Pancreas (tissue), 10 donors: ENCODE measurements around the gene GTPBP4. TPM values are rescaled to one million over a fixed set of nuclear protein-coding genes. Genes with fewer than 3 reads are reported as not detected.

Experiments
- ATAC-seq, 4 donors: fragments of 200-7000 bp; cut with Tn5 transposase; one replicate each; pipeline versions ENCODE4 v1.8.0 to v1.9.1; 2020; ENCODE audit warnings: mild to moderate bottlenecking in 4 of 4, moderate library complexity in 4 of 4
- DNase-seq, 6 donors: peaks; one replicate each; pipeline ENCODE4 v3.0.0-alpha.2; 2020
- FAIRE-seq: peaks from 2 replicates; lab custom pipeline; 2012; peaks lifted over from hg19 to GRCh38; lab: Jason Lieb, UNC
- H3K27ac ChIP-seq, 4 donors: fragments of 200-600 bp; sonication (generic); 1 replicate in 3 of 4; 2 replicates in 1 of 4; pipeline versions ENCODE4 v1.5.0 to v1.8.0; 2020
- H3K27me3 ChIP-seq, 4 donors: fragments of 200-600 bp; one replicate each; pipeline ENCODE4 v1.8.0; 2021
- H3K36me3 ChIP-seq, 3 donors: fragments of 200-600 bp; sonication (generic) in 1 of 3; one replicate each; pipeline versions ENCODE4 v1.5.0 to v1.8.0; 2020 to 2021
- H3K4me1 ChIP-seq, 3 donors: fragments of 200-600 bp; one replicate each; pipeline ENCODE4 v1.8.0; 2021
- H3K4me3 ChIP-seq, 4 donors: fragments of 200-600 bp; sonication (generic) in 2 of 4; one replicate each; pipeline versions ENCODE4 v1.5.0 to v1.8.0; 2020 to 2021
- H3K9me3 ChIP-seq, 4 donors: fragments of 200-600 bp; one replicate each; pipeline ENCODE4 v1.8.0; 2021
- WGBS, 2 donors: extraction: QIAGEN DNeasy Blood & Tissue Kit; methylation state at CpG; one replicate each; pipeline ENCODE4 v1.1.7; 2013; 5-methylcytosine and 5-hydroxymethylcytosine counted together
- intact Hi-C, 3 donors: fragments of 100-400 bp; cut with DNase I; formaldehyde crosslinking; loops; one replicate each; pipeline versions ENCODE4 v1.11.1 to v1.14.2; 2022
- polyA plus RNA-seq, 2 donors: library from polyadenylated mRNA; stranded (reverse); fragments of 200-250 nt; gene quantifications; one replicate each; pipeline ENCODE4 v1.2.3, GENCODE V29; 2013
- total RNA-seq, 6 donors: library from RNA; stranded (reverse); fragmentation: NEBNext Ultra II Directional in 4 of 6; extraction: Animal tissue kit (Norgen Biotek cat#: 25700) in 4 of 6; gene quantifications; one replicate each; pipeline versions ENCODE4 v1.2.1 to v1.2.4, GENCODE V29; 2021 to 2023
- TF ChIP-seq, protein P1 (sequence below), 4 donors: fragments of 200-600 bp; sonication (generic) in 3 of 4; IDR thresholded peaks; one replicate each; pipeline versions ENCODE4 v1.5.0 to v1.8.0; 2021; ENCODE audit warnings: antibody characterized with exemption in 4 of 4
- donor health status: healthy with polysubstance abuse.
- donor health status: DM: no; HTN: no; CAD: no; lungs with moderate emphysema.
- donor health status: DM: no; HTN: no; CAD: no.
- donor health status: control.
- donor health status: control.
- donor health status: Bipolar disorder and iron deficiency.
- donor health status: DM: yes; HTN: yes; CAD: no.
- donor health status: DM: no; HTN: no; CAD: no.
- donor health status: DM: no; HTN: no; CAD: no.
- donor health status: DM: yes; HTN: yes; CAD: no.

The GTPBP4 gene
- total and polyA plus RNA-seq, 8 donors: 6.9 to 18.4 (median 15.8) TPM

GRCh38 chr10:964988-965417 is 23.2 kb upstream of the GTPBP4 start:
- no peaks in the 10 kb centered on the region for H3K4me1 ChIP-seq
- ATAC-seq: no peak
- TF ChIP-seq, protein P1, sequence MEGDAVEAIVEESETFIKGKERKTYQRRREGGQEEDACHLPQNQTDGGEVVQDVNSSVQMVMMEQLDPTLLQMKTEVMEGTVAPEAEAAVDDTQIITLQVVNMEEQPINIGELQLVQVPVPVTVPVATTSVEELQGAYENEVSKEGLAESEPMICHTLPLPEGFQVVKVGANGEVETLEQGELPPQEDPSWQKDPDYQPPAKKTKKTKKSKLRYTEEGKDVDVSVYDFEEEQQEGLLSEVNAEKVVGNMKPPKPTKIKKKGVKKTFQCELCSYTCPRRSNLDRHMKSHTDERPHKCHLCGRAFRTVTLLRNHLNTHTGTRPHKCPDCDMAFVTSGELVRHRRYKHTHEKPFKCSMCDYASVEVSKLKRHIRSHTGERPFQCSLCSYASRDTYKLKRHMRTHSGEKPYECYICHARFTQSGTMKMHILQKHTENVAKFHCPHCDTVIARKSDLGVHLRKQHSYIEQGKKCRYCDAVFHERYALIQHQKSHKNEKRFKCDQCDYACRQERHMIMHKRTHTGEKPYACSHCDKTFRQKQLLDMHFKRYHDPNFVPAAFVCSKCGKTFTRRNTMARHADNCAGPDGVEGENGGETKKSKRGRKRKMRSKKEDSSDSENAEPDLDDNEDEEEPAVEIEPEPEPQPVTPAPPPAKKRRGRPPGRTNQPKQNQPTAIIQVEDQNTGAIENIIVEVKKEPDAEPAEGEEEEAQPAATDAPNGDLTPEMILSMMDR (IDR thresholded peaks at IDR 0.05): no peak
- 87 to 90% methylated on average over 20 of the region's 20 CpGs for whole genome bisulfite sequencing, 2 donors
- H3K36me3 ChIP-seq: no peaks in the 10 kb centered on the region
- intact Hi-C loops: no loop called here
- FAIRE-seq: no peak
- no peak overlapping the region for H3K27ac ChIP-seq
- no peak overlapping the region for H3K4me3 ChIP-seq
- H3K27me3 ChIP-seq: no peaks in the 10 kb centered on the region
- H3K9me3 ChIP-seq: no peaks in the 10 kb centered on the region
- no peak for DNase-seq

DNA sequence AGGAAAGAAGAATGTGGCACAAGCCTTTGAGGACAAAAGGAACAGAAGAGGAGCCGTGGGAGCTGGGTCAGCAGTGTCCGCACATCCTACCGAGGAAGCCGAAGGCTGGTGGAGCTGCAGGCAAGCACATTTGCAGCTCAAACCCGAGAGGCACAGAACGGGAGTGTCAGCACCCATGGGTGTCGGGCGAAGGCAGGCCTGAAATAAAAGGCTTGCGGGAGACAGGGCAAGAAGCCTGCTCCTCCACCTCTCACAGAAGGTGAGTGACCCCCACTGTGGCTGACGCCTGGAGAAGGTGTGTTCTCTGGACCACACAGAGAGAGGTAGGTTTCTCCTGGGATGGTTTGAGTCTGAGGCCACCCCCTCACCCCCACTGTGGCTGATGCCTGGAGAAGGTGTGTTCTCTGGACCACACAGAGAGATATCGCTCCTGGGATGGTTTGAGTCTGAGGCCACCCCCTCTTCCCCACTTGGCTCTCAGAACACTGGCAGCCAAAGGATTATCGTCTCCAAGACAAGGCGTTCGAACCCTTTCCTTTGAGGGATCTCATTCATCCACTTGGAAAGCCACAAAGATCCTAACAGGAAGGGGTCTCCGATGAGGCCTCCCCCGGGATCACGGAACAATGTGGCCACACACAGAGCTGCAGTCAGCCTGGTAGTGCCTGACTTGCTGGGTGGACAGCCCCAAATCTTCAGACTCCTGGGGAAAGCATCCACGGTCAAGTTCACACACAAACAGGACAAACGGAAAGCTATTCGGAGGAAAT is 21.6 kb upstream of the GTPBP4 start:
- no peak for ATAC-seq
- FAIRE-seq: no peak
- H3K4me3 ChIP-seq: no peak overlapping the region
- no peaks in the 10 kb centered on the region for H3K36me3 ChIP-seq
- no peaks in the 10 kb centered on the region for H3K27me3 ChIP-seq
- DNase-seq: no peak
- WGBS, 2 donors: 85 to 90% methylated on average over 20 of the region's 20 CpGs
- intact Hi-C loops: no loop called here
- peaks cover 7 to 11% (median 8%) of the 10 kb centered on the region in 3 donors for H3K4me1 ChIP-seq
- H3K9me3 ChIP-seq: no peaks in the 10 kb centered on the region
- no peak overlapping the region for H3K27ac ChIP-seq
- TF ChIP-seq, protein P1 (IDR thresholded peaks at IDR 0.05): no peak

- TF ChIP-seq, protein P1 (IDR thresholded peaks at IDR 0.05): no peak
- H3K27ac ChIP-seq: no peak overlapping the region
- no peaks in the 10 kb centered on the region for H3K36me3 ChIP-seq
- no peaks in the 10 kb centered on the region for H3K9me3 ChIP-seq
- no peak overlapping the region for H3K4me3 ChIP-seq
- WGBS, 2 donors: 85 to 87% methylated on average over 17 of the region's 17 CpGs
- H3K4me1 ChIP-seq: peaks cover 7 to 11% (median 8%) of the 10 kb centered on the region in 3 donors
- ATAC-seq (no peak), FAIRE-seq (no peak), DNase-seq (no peak)
- no peaks in the 10 kb centered on the region for H3K27me3 ChIP-seq
- intact Hi-C loops: no loop called here
Observed at GRCh38 chr10:968546-969199, 19.6 kb upstream of the GTPBP4 start.

- Histone ChIP-seq H3K27ac (peak overlapping the region in 1 of 4 donors; percentile 77), H3K4me3 (no peak overlapping the region), H3K27me3 (no peaks in the 10 kb centered on the region), H3K9me3 (no peaks in the 10 kb centered on the region), H3K4me1 (peaks cover 7 to 11% (median 8%) of the 10 kb centered on the region in 3 donors), H3K36me3 (no peaks in the 10 kb centered on the region)
- ATAC-seq (peak in 3 of 4 donors; percentile 1 to 4 (median 3)), DNase-seq (no peak), FAIRE-seq (no peak)
- TF ChIP-seq, protein P1 (IDR thresholded peaks at IDR 0.05): no peak
- intact Hi-C loops: no loop called here
- 68 to 69% methylated on average over 15 of the region's 15 CpGs for WGBS, 2 donors
Observed at GRCh38 chr10:969473-970150, 18.6 kb upstream of the GTPBP4 start.
